T-helper 2 cell treated with Interferon-gamma antibody and Interleukin-4, amounts not matched to agents 5 μg/mL and 100 μg/mL, for 36 hours (primary cell): ENCODE results near the gene STK40.

Source experiments
- DNase-seq: peaks from one replicate; pipeline ENCODE4 v3.0.0; 2021; ENCODE audit warnings: low spot score
- H3K27ac Mint-ChIP-seq: one replicate; pipeline ENCODE4 v1.8.0; 2021; ENCODE audit warnings: mild to moderate bottlenecking, mixed read lengths
- H3K27me3 Mint-ChIP-seq: one replicate; pipeline ENCODE4 v1.8.0; 2021; ENCODE audit warnings: low read depth, mixed read lengths
- H3K36me3 Mint-ChIP-seq: one replicate; pipeline ENCODE4 v1.8.0; 2021; ENCODE audit warnings: low read depth, mixed read lengths
- H3K4me1 Mint-ChIP-seq: one replicate; pipeline ENCODE4 v1.8.0; 2021; ENCODE audit warnings: low read depth, mixed read lengths
- H3K4me3 Mint-ChIP-seq: one replicate; pipeline ENCODE4 v1.8.0; 2022; ENCODE audit warnings: mild to moderate bottlenecking, moderate library complexity, mixed read lengths
- H3K9me3 Mint-ChIP-seq: one replicate; pipeline ENCODE4 v1.8.0; 2021; ENCODE audit warnings: mixed read lengths

The STK40 gene

DNA sequence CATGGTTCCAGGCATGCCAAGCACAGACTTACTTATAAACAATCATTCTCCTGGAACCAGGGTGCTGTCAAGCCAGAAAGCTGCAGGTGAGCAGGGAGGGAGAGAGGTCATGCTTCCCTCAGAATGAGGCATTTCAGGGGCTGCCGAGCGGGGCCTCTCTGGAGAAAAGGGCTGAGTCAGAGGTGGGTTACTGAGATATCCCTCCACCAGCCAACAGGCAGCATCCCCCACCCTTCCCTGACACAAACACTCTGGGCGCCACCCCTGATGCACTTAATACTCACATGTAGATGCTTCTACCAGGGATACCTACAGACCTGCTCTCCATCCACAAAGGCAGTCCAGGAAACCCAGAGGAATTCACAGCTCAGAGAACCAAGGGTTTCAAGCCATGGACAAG is 13.1 kb downstream of the STK40 start:
- Mint-ChIP-seq H3K36me3 (peaks cover 17% of the 10 kb centered on the region), H3K4me1 (peaks cover 53% of the 10 kb centered on the region), H3K27me3 (no peaks in the 10 kb centered on the region), H3K9me3 (no peaks in the 10 kb centered on the region), H3K27ac (peak overlapping the region; percentile 96), H3K4me3 (no peak overlapping the region)
- DNase-seq, result no peak

- H3K27me3 Mint-ChIP-seq, result no peaks in the 10 kb centered on the region
- no peak overlapping the region for H3K4me3 Mint-ChIP-seq
- H3K27ac Mint-ChIP-seq, result peak overlapping the region; percentile 60
- H3K36me3 Mint-ChIP-seq, result peaks cover 16% of the 10 kb centered on the region
- peaks cover 50% of the 10 kb centered on the region for H3K4me1 Mint-ChIP-seq
- H3K9me3 Mint-ChIP-seq, result no peaks in the 10 kb centered on the region
- peak; percentile 62 for DNase-seq
These were observed 16.5 kb downstream of the STK40 start for GRCh38 chr1:36369061-36369861.

- Mint-ChIP-seq H3K27ac (peak overlapping the region; percentile 50), H3K9me3 (no peaks in the 10 kb centered on the region), H3K4me1 (peaks cover 38% of the 10 kb centered on the region), H3K36me3 (peaks cover 20% of the 10 kb centered on the region), H3K4me3 (no peak overlapping the region), H3K27me3 (no peaks in the 10 kb centered on the region)
- DNase-seq, result no peak
These were observed 17.9 kb downstream of the STK40 start for GRCh38 chr1:36367798-36368197.

DNA sequence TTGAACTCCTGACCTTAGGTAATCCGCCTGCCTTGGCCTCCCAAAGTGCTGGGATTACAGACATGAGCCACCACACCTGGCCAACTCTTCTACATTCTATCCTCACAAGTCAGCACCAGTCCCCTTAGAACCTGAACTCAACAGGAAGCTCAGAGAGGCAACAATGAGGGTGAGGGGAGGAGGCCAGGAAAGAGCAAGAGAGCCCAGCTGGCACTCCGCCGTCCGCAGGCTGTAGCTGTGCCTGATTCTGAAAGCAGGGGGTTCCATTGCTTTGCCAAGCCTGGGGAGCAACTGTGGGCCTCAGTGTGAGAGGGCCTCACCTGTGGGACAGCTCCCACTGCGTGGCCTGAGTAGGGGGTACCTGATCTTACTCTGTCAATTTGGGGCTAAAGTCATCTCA is 18.7 kb downstream of the STK40 start:
- Mint-ChIP-seq H3K4me1 (peaks cover 33% of the 10 kb centered on the region), H3K9me3 (no peaks in the 10 kb centered on the region), H3K4me3 (no peak overlapping the region), H3K36me3 (peaks cover 21% of the 10 kb centered on the region), H3K27me3 (no peaks in the 10 kb centered on the region), H3K27ac (peak overlapping the region; percentile 89)
- no peak for DNase-seq

- no peaks in the 10 kb centered on the region for H3K27me3 Mint-ChIP-seq
- DNase-seq, result no peak
- no peaks in the 10 kb centered on the region for H3K9me3 Mint-ChIP-seq
- H3K36me3 Mint-ChIP-seq, result peaks cover 21% of the 10 kb centered on the region
- H3K27ac Mint-ChIP-seq, result peak overlapping the region; percentile 89
- H3K4me3 Mint-ChIP-seq, result peak overlapping the region; percentile 65
- peaks cover 33% of the 10 kb centered on the region for H3K4me1 Mint-ChIP-seq
These were observed 19.5 kb downstream of the STK40 start for GRCh38 chr1:36366091-36366661.

GRCh38 chr1:36365381-36365780 is 20.3 kb downstream of the STK40 start:
- Mint-ChIP-seq H3K27me3 (no peaks in the 10 kb centered on the region), H3K36me3 (peaks cover 21% of the 10 kb centered on the region), H3K27ac (peak overlapping the region; percentile 89), H3K9me3 (no peaks in the 10 kb centered on the region), H3K4me3 (no peak overlapping the region), H3K4me1 (peaks cover 33% of the 10 kb centered on the region)
- DNase-seq, result no peak

GRCh38 chr1:36359911-36360550 is 25.7 kb downstream of the STK40 start:
- peak overlapping the region; percentile 1 for H3K4me3 Mint-ChIP-seq
- no peaks in the 10 kb centered on the region for H3K9me3 Mint-ChIP-seq
- H3K27ac Mint-ChIP-seq, result peak overlapping the region; percentile 90
- H3K36me3 Mint-ChIP-seq, result peaks cover 32% of the 10 kb centered on the region
- peaks cover 8% of the 10 kb centered on the region for H3K4me1 Mint-ChIP-seq
- no peaks in the 10 kb centered on the region for H3K27me3 Mint-ChIP-seq
- no peak for DNase-seq

GRCh38 chr1:36359383-36359782 is 26.3 kb downstream of the STK40 start:
- H3K4me1 Mint-ChIP-seq, result peaks cover 8% of the 10 kb centered on the region
- H3K27me3 Mint-ChIP-seq, result no peaks in the 10 kb centered on the region
- H3K9me3 Mint-ChIP-seq, result no peaks in the 10 kb centered on the region
- peaks cover 34% of the 10 kb centered on the region for H3K36me3 Mint-ChIP-seq
- peak overlapping the region; percentile 1 for H3K4me3 Mint-ChIP-seq
- H3K27ac Mint-ChIP-seq, result peak overlapping the region; percentile 90
- no peak for DNase-seq

- H3K36me3 Mint-ChIP-seq, result peaks cover 40% of the 10 kb centered on the region
- H3K4me3 Mint-ChIP-seq, result no peak overlapping the region
- no peaks in the 10 kb centered on the region for H3K27me3 Mint-ChIP-seq
- H3K9me3 Mint-ChIP-seq, result no peaks in the 10 kb centered on the region
- no peak for DNase-seq
- H3K4me1 Mint-ChIP-seq, result peaks cover 8% of the 10 kb centered on the region
- H3K27ac Mint-ChIP-seq, result peak overlapping the region; percentile 11
These were observed 27.1 kb downstream of the STK40 start for GRCh38 chr1:36358514-36359084.

DNA sequence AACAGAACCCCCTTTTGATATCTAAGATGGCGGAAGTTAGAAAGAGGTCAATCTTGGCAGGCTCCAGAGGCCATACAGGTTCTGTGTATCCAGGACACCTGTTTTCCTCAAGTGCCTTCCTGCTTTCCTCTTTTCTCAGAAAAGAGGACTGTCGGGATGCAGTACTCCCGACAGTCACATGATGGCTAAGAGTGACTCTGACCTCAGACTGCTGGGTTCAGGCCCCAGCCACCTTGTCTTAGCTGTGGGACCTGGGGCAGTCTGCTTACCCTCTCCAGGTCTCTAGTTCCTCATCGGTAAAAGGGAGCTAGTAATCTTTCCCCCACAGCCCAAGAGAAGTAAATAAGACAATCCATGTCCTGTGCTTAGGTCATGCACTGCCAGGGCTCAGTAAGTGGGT is 29.9 kb downstream of the STK40 start:
- Mint-ChIP-seq H3K27me3 (no peaks in the 10 kb centered on the region), H3K4me3 (no peak overlapping the region), H3K4me1 (peaks cover 13% of the 10 kb centered on the region), H3K36me3 (peaks cover 41% of the 10 kb centered on the region), H3K27ac (no peak overlapping the region), H3K9me3 (no peaks in the 10 kb centered on the region)
- DNase-seq, result no peak

- H3K27me3 Mint-ChIP-seq, result no peaks in the 10 kb centered on the region
- H3K27ac Mint-ChIP-seq, result peak overlapping the region; percentile 39
- peaks cover 43% of the 10 kb centered on the region for H3K36me3 Mint-ChIP-seq
- no peak for DNase-seq
- no peaks in the 10 kb centered on the region for H3K9me3 Mint-ChIP-seq
- no peak overlapping the region for H3K4me3 Mint-ChIP-seq
- peaks cover 12% of the 10 kb centered on the region for H3K4me1 Mint-ChIP-seq
These were observed 31.2 kb downstream of the STK40 start for GRCh38 chr1:36354486-36354885.

- DNase-seq, result no peak
- Mint-ChIP-seq H3K27me3 (no peaks in the 10 kb centered on the region), H3K36me3 (peaks cover 38% of the 10 kb centered on the region), H3K9me3 (no peaks in the 10 kb centered on the region), H3K27ac (no peak overlapping the region), H3K4me1 (peaks cover 11% of the 10 kb centered on the region), H3K4me3 (no peak overlapping the region)
These were observed 32.5 kb downstream of the STK40 start for GRCh38 chr1:36352910-36353878.

GRCh38 chr1:36352125-36352909 is 33.4 kb downstream of the STK40 start:
- Mint-ChIP-seq H3K4me1 (peaks cover 11% of the 10 kb centered on the region), H3K27ac (no peak overlapping the region), H3K9me3 (no peaks in the 10 kb centered on the region), H3K4me3 (no peak overlapping the region), H3K27me3 (no peaks in the 10 kb centered on the region), H3K36me3 (peaks cover 40% of the 10 kb centered on the region)
- no peak for DNase-seq
